GM12874 (cell line): Measurements from ENCODE around the gene ST8SIA6.

Experiments
- TF ChIP-seq, protein P1 (sequence below): IDR thresholded peaks from 2 replicates; pipeline ENCODE4 v1.5.1; 2011; ENCODE audit warnings: low read depth, mild to moderate bottlenecking, control low read depth, low read length, moderate library complexity; ENCODE audit not compliant: insufficient read depth

Gene ST8SIA6

DNA sequence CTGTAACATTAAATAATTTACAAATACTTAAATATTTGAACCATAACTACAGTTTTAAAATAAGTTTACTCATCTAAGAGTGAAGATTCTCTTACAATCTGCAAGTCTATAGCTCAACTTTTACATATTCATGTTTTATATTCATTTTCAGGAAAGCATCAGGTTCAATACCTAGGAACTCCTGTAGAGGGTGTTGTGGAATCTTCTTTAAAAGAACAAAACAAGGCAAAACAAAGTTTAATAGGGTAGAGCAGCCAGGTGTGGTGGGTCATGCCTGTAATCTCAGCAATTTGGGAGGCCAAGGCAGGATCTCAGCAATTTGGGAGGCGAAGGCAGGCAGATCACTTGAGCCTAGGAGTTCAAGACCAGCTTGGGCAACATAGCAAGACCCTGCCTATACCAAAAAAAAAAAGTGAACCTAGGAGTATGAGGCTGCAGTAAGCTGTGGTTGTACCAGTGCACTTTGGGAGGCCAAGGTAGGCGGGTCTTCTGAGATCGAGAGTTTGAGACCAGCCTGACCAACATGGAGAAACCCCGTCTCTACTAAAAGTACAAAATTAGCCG is 45.1 kb downstream of the ST8SIA6 start:
- TF ChIP-seq, protein P1, sequence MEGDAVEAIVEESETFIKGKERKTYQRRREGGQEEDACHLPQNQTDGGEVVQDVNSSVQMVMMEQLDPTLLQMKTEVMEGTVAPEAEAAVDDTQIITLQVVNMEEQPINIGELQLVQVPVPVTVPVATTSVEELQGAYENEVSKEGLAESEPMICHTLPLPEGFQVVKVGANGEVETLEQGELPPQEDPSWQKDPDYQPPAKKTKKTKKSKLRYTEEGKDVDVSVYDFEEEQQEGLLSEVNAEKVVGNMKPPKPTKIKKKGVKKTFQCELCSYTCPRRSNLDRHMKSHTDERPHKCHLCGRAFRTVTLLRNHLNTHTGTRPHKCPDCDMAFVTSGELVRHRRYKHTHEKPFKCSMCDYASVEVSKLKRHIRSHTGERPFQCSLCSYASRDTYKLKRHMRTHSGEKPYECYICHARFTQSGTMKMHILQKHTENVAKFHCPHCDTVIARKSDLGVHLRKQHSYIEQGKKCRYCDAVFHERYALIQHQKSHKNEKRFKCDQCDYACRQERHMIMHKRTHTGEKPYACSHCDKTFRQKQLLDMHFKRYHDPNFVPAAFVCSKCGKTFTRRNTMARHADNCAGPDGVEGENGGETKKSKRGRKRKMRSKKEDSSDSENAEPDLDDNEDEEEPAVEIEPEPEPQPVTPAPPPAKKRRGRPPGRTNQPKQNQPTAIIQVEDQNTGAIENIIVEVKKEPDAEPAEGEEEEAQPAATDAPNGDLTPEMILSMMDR = no peak

DNA sequence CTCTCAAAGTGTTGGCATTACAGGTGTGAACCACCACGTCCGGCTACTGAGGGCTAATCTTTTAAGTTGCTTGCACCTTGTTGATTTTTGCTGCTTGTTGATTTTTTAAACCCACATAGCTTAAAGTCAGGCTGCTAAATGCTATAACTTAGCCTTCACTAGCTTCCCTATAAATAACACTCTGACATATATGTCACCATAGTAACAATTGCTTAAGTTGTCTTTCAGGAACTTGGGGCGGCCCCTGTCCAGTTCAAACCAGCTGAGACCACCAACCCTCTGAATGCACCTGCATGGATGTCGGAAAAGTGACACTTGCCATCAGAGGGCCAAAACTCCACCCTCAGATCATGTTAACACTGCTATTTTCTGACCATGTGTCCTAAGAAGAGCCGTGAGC is 47.3 kb downstream of the ST8SIA6 start:
- TF ChIP-seq, protein P1 = no peak

DNA sequence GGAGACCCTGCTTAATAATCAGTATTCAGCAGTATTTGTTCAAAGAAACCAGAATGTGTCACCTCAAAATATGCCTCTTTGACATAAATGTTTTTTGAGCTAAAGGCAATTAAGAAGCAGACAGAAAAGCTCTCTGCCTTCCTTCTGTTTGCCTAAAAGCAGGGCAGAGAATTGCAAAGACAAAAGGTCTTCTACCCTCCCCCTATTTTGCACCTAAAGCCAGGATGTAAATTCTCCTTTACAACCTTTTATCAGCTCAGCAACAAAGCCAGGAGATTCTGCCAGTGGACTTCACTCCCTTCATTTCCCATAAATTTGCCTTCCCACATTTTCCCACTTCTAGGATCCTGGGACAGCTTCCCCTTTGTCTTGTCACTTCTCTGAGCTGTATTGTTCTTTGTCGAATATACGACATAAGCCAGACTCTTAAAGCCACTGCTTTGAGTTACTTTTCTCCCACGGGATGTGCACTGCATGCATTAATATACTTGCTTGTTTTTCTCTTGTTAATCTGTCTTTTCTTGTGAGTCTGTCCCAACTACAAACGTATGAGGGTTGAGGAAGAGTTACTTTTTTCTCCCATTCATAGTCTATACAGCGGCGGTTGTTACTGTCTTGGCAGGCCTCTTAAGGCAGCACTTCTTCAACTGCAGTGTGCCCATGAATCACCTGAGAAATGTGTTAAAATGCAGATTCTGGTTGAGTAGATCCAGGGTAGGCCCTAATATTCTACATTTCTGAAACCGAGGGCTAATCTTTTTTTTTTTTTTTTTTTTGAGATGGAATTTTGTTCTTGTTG is 48.2 kb downstream of the ST8SIA6 start:
- TF ChIP-seq, protein P1 = no peak

DNA sequence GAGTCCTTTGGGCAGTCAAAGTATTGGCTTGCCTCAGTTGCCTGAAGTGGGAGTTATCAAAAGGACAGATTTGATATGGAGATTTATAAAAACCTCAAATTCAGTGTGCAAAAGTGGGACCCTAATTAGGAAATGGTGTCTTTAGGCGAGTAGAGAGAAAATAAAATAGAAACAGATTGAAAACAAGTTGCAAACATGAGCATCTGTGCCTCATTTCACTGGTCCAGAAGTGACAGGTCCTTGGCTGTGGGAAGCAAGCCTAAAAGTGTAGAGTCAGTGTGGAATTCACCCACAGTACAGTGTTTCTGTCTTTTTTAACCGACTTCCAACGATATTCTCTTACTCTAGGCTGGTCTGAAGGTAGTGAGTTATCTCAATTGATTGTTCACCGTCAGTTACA is 51.2 kb downstream of the ST8SIA6 start:
- TF ChIP-seq, protein P1 = no peak

DNA sequence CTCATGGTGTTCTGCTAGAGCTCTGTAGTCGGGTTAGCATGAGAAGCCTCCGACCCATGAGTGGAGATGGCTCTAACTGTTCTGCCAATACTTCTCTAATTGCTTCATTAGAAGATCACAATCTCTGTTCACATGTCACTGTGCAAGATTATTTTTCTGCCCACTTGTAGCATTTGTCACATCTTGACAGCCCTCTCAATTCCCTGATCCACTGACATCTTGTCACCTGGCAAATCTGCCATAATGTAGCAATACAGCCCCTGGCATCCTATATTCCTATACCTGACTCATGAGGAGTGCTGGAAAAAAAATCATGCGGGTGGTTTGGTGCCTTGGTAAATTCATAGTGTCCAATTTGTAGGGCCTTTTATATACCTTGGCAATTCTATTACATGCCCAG is 58.4 kb downstream of the ST8SIA6 start:
- TF ChIP-seq, protein P1 = no peak

DNA sequence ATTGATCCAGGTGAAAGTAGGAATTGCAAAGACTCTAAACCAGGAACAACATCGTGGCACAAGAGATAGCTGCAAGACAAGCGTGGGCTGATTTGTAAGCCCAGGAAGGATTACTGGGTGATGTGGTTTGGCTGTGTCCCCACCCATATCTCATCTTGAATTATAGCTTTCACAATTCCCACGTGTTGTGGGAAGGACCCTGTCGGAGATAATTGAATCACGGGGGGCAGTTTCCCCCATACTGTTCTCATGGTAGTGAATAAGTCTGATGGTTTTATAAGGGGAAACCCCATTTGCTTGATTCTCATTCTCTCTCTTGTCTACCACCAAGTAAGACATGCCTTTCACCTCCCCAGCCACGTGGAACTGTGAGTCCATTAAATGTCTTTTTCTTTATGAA is 59.5 kb downstream of the ST8SIA6 start:
- TF ChIP-seq, protein P1 = no peak

DNA sequence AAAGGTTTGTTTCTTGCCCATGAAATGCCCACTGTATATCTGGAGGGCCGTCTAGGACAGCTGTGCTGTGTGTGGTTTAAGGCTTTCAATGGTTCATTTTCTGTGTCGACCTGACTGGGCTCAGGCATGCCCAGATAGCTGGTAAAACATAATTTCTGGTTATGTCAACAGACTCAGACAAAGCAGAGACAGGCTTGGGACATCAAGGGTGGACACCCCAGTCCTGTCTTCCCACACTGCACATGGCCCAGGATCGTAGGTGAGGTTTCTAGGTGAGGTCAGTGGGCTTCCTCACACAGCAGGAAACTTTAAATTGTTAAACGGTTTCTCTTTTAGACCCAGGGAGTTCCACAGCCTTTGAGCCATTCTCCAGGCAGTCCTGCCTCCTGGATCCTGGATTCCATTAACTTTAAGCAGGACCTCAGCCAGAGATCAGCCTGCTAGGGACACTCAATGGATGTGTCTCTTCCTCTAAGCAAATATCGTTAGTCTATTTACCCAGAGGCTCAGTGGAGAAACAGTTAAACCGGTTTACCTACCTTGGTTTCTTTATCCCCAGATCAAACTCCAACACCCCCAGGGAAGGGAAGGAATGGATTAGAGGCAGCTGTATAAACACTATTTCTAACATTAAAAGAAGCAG is 66.4 kb downstream of the ST8SIA6 start:
- TF ChIP-seq, protein P1 = no peak
